GM23338 (cell line): ENCODE measurements around the gene CDH5. TPM values are rescaled to one million over a fixed set of nuclear protein-coding genes. Genes with fewer than 3 reads are reported as not detected.

Source experiments
- ATAC-seq: fragments of 200-7000 bp; cut with Tn5 transposase; 3 replicates; pipeline ENCODE4 v1.9.1; 2020
- DNase-seq: peaks from one replicate; pipeline ENCODE4 v3.0.0-alpha.2; 2015; ENCODE audit warnings: low spot score
- H2AFZ ChIP-seq: fragments of 200-600 bp; sonication (generic); 2 replicates; pipeline ENCODE4 v1.8.0; 2016; ENCODE audit warnings: antibody characterized with exemption, mild to moderate bottlenecking, moderate library complexity
- H3F3A ChIP-seq: fragments of 200-600 bp; sonication (generic); replicated peaks from 2 replicates; pipeline ENCODE4 v1.8.0; 2017; ENCODE audit warnings: antibody characterized with exemption, mixed run types, low read depth
- H3K27ac ChIP-seq: fragments of 200-600 bp; sonication (generic); 2 replicates; pipeline ENCODE4 v1.6.1; 2016; ENCODE audit warnings: low read depth
- H3K27me3 ChIP-seq: fragments of 200-600 bp; sonication (generic); 2 replicates; pipeline ENCODE4 v1.8.0; 2016; ENCODE audit warnings: mild to moderate bottlenecking, mixed run types, moderate library complexity; ENCODE audit not compliant: insufficient read depth
- H3K36me3 ChIP-seq: fragments of 200-600 bp; sonication (generic); 2 replicates; pipeline ENCODE4 v1.8.0; 2016; ENCODE audit warnings: mild to moderate bottlenecking; ENCODE audit not compliant: insufficient read depth
- H3K4me1 ChIP-seq: fragments of 200-600 bp; sonication (generic); 2 replicates; pipeline ENCODE4 v1.8.0; 2016; ENCODE audit warnings: mild to moderate bottlenecking, moderate library complexity; ENCODE audit not compliant: insufficient read depth
- H3K4me2 ChIP-seq: fragments of 200-600 bp; sonication (generic); 2 replicates; pipeline ENCODE4 v1.7.1; 2017; ENCODE audit warnings: mixed run types
- H3K4me3 ChIP-seq: fragments of 200-600 bp; sonication (generic); 2 replicates; pipeline ENCODE4 v1.6.1; 2016; ENCODE audit warnings: mixed run types
- H3K79me2 ChIP-seq: fragments of 200-600 bp; sonication (generic); replicated peaks from 2 replicates; pipeline ENCODE4 v1.8.0; 2017; ENCODE audit warnings: mild to moderate bottlenecking; ENCODE audit not compliant: insufficient read depth
- H3K9me2 ChIP-seq: fragments of 200-600 bp; sonication (generic); 2 replicates; pipeline ENCODE4 v1.8.0; 2017; ENCODE audit not compliant: insufficient read depth
- H4K20me1 ChIP-seq: fragments of 200-600 bp; sonication (generic); replicated peaks from 2 replicates; pipeline ENCODE4 v1.8.0; 2017; ENCODE audit warnings: mild to moderate bottlenecking; ENCODE audit not compliant: insufficient read depth
- H3K27ac Mint-ChIP-seq: 2 replicates; pipeline ENCODE4 v1.8.0; 2020; ENCODE audit warnings: inconsistent platforms, mild to moderate bottlenecking, moderate library complexity, mixed read lengths
- H3K27me3 Mint-ChIP-seq: 3 replicates; pipeline ENCODE4 v1.8.0; 2022; ENCODE audit warnings: low read depth, mild to moderate bottlenecking, moderate library complexity, mixed read lengths, inconsistent platforms; ENCODE audit not compliant: insufficient read depth, poor library complexity
- H3K36me3 Mint-ChIP-seq: 3 replicates; pipeline ENCODE4 v1.8.0; 2021; ENCODE audit warnings: low read depth, mild to moderate bottlenecking, inconsistent platforms, moderate library complexity, mixed read lengths
- H3K4me1 Mint-ChIP-seq: 3 replicates; pipeline ENCODE4 v1.8.0; 2020; ENCODE audit warnings: mild to moderate bottlenecking, inconsistent platforms, mixed read lengths
- H3K4me3 Mint-ChIP-seq: 3 replicates; pipeline ENCODE4 v1.8.0; 2021; ENCODE audit warnings: moderate library complexity, mild to moderate bottlenecking, inconsistent platforms, mixed read lengths
- H3K9me3 Mint-ChIP-seq: 3 replicates; pipeline ENCODE4 v1.8.0; 2020; ENCODE audit warnings: moderate library complexity, mild to moderate bottlenecking, inconsistent platforms, mixed read lengths
- CREB1 ChIP-seq: fragments of 250-450 bp; sonication (Bioruptor Pico); IDR thresholded peaks from 2 replicates; pipeline ENCODE4 v1.5.0; 2020; ENCODE audit warnings: low read depth, mild to moderate bottlenecking, moderate library complexity
- EZH2 ChIP-seq: fragments of 200-600 bp; sonication (generic); IDR thresholded peaks from one replicate; pipeline ENCODE4 v1.8.0; 2017; ENCODE audit warnings: antibody characterized with exemption, mild to moderate bottlenecking, low read depth; ENCODE audit not compliant: unreplicated experiment
- JUNB ChIP-seq: IDR thresholded peaks from one replicate; pipeline ENCODE4 v1.6.1; 2016; ENCODE audit warnings: antibody characterized with exemption; ENCODE audit not compliant: unreplicated experiment
- NANOG ChIP-seq: IDR thresholded peaks from 2 replicates; pipeline ENCODE4 v1.6.1; 2016; ENCODE audit warnings: antibody characterized with exemption, borderline replicate concordance
- POLR2AphosphoS5 ChIP-seq: IDR thresholded peaks from 2 replicates; pipeline ENCODE4 v1.6.1; 2016; ENCODE audit warnings: antibody characterized with exemption, low read depth
- ZNF331 ChIP-seq: fragments of 250-450 bp; sonication (Bioruptor Pico); IDR thresholded peaks from 2 replicates; pipeline ENCODE4 v1.5.0; 2020; ENCODE audit warnings: low read depth, mild to moderate bottlenecking, moderate library complexity
- polyA plus RNA-seq: library from polyadenylated mRNA; unstranded; fragments of >200 nt; fragmentation: Nextera tagmentation; extraction: Ambion mirVana; gene quantifications from 2 replicates; pipeline ENCODE4 v1.2.1, GENCODE V29; 2016
- total RNA-seq: library from RNA; depleted of rRNA; stranded (reverse); fragments of >200 nt; shearing (Covaris generic); gene quantifications from 2 replicates; pipeline ENCODE4 v1.2.3, GENCODE V29; 2014
- TF ChIP-seq, protein P1 (sequence below): IDR thresholded peaks from one replicate; pipeline ENCODE4 v1.6.1; 2018; ENCODE audit warnings: antibody characterized with exemption; ENCODE audit not compliant: unreplicated experiment
- TF ChIP-seq, protein P2 (sequence below): fragments of 250-450 bp; sonication (Bioruptor Pico); IDR thresholded peaks from 2 replicates; pipeline ENCODE4 v1.5.0; 2020; ENCODE audit warnings: mild to moderate bottlenecking, moderate library complexity
- TF ChIP-seq, protein P3 (sequence below): IDR thresholded peaks from 2 replicates; pipeline ENCODE4 v1.6.1; 2016; ENCODE audit warnings: antibody characterized with exemption

The CDH5 gene
- total and polyA plus RNA-seq, 2 experiments from 2014 or later = 0.18 TPM; not detected in 1

DNA sequence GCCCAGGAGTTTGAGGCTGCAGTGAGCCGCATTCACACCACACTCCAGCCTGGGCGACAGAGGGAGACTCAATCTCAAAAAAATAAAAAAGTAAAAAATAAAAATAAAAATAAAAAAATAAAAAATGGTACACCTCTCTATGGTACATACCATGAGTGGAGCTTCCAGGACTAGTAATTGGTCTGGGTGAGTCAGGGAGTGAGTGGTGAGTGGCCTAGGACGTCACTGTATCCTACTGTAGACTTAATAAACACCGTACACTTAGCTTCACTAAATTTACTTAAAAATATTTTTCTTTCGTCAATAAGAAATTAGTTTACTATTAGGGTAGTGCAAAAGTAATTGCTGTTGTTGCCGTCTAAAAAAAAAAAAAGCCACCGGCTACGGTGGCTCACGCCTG is 9.0 kb downstream of the CDH5 start:
- no peak for DNase-seq
- Mint-ChIP-seq H3K27me3 (peaks cover 8% of the 10 kb centered on the region), H3K4me3 (no peak overlapping the region), H3K36me3 (no peaks in the 10 kb centered on the region; the same call in 2 of the 3 replicates), H3K9me3 (no peaks in the 10 kb centered on the region; the same call in 2 of the 3 replicates), H3K27ac (no peak overlapping the region), H3K4me1 (peaks cover 4% of the 10 kb centered on the region; the same call in 2 of the 3 replicates)
- Histone ChIP-seq H3K27me3 (no peaks in the 10 kb centered on the region), H3K79me2 (no peaks in the 10 kb centered on the region), H4K20me1 (no peaks in the 10 kb centered on the region), H3K27ac (no peak overlapping the region), H3F3A (no peaks in the 10 kb centered on the region), H3K4me2 (no peak overlapping the region), H2AFZ (no peak overlapping the region), H3K9me2 (no peaks in the 10 kb centered on the region), H3K4me3 (no peak overlapping the region), H3K4me1 (no peaks in the 10 kb centered on the region), H3K36me3 (no peaks in the 10 kb centered on the region)
- TF ChIP-seq, protein P1, sequence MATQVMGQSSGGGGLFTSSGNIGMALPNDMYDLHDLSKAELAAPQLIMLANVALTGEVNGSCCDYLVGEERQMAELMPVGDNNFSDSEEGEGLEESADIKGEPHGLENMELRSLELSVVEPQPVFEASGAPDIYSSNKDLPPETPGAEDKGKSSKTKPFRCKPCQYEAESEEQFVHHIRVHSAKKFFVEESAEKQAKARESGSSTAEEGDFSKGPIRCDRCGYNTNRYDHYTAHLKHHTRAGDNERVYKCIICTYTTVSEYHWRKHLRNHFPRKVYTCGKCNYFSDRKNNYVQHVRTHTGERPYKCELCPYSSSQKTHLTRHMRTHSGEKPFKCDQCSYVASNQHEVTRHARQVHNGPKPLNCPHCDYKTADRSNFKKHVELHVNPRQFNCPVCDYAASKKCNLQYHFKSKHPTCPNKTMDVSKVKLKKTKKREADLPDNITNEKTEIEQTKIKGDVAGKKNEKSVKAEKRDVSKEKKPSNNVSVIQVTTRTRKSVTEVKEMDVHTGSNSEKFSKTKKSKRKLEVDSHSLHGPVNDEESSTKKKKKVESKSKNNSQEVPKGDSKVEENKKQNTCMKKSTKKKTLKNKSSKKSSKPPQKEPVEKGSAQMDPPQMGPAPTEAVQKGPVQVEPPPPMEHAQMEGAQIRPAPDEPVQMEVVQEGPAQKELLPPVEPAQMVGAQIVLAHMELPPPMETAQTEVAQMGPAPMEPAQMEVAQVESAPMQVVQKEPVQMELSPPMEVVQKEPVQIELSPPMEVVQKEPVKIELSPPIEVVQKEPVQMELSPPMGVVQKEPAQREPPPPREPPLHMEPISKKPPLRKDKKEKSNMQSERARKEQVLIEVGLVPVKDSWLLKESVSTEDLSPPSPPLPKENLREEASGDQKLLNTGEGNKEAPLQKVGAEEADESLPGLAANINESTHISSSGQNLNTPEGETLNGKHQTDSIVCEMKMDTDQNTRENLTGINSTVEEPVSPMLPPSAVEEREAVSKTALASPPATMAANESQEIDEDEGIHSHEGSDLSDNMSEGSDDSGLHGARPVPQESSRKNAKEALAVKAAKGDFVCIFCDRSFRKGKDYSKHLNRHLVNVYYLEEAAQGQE = no peak
- TF ChIP-seq, protein P2, sequence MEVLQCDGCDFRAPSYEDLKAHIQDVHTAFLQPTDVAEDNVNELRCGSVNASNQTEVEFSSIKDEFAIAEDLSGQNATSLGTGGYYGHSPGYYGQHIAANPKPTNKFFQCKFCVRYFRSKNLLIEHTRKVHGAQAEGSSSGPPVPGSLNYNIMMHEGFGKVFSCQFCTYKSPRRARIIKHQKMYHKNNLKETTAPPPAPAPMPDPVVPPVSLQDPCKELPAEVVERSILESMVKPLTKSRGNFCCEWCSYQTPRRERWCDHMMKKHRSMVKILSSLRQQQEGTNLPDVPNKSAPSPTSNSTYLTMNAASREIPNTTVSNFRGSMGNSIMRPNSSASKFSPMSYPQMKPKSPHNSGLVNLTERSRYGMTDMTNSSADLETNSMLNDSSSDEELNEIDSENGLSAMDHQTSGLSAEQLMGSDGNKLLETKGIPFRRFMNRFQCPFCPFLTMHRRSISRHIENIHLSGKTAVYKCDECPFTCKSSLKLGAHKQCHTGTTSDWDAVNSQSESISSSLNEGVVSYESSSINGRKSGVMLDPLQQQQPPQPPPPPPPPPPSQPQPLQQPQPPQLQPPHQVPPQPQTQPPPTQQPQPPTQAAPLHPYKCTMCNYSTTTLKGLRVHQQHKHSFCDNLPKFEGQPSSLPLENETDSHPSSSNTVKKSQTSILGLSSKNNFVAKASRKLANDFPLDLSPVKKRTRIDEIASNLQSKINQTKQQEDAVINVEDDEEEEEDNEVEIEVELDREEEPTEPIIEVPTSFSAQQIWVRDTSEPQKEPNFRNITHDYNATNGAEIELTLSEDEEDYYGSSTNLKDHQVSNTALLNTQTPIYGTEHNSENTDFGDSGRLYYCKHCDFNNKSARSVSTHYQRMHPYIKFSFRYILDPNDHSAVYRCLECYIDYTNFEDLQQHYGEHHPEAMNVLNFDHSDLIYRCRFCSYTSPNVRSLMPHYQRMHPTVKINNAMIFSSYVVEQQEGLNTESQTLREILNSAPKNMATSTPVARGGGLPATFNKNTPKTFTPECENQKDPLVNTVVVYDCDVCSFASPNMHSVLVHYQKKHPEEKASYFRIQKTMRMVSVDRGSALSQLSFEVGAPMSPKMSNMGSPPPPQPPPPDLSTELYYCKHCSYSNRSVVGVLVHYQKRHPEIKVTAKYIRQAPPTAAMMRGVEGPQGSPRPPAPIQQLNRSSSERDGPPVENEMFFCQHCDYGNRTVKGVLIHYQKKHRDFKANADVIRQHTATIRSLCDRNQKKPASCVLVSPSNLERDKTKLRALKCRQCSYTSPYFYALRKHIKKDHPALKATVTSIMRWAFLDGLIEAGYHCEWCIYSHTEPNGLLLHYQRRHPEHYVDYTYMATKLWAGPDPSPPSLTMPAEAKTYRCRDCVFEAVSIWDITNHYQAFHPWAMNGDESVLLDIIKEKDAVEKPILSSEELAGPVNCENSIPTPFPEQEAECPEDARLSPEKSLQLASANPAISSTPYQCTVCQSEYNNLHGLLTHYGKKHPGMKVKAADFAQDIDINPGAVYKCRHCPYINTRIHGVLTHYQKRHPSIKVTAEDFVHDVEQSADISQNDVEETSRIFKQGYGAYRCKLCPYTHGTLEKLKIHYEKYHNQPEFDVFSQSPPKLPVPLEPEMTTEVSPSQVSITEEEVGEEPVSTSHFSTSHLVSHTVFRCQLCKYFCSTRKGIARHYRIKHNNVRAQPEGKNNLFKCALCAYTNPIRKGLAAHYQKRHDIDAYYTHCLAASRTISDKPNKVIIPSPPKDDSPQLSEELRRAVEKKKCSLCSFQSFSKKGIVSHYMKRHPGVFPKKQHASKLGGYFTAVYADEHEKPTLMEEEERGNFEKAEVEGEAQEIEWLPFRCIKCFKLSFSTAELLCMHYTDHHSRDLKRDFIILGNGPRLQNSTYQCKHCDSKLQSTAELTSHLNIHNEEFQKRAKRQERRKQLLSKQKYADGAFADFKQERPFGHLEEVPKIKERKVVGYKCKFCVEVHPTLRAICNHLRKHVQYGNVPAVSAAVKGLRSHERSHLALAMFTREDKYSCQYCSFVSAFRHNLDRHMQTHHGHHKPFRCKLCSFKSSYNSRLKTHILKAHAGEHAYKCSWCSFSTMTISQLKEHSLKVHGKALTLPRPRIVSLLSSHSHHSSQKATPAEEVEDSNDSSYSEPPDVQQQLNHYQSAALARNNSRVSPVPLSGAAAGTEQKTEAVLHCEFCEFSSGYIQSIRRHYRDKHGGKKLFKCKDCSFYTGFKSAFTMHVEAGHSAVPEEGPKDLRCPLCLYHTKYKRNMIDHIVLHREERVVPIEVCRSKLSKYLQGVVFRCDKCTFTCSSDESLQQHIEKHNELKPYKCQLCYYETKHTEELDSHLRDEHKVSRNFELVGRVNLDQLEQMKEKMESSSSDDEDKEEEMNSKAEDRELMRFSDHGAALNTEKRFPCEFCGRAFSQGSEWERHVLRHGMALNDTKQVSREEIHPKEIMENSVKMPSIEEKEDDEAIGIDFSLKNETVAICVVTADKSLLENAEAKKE (CRISPR knock-in tag) = no peak
- TF ChIP-seq EZH2 = no peak
- TF ChIP-seq JUNB = no peak
- no peak for TF ChIP-seq ZNF331 (CRISPR knock-in tag)
- TF ChIP-seq, protein P3, sequence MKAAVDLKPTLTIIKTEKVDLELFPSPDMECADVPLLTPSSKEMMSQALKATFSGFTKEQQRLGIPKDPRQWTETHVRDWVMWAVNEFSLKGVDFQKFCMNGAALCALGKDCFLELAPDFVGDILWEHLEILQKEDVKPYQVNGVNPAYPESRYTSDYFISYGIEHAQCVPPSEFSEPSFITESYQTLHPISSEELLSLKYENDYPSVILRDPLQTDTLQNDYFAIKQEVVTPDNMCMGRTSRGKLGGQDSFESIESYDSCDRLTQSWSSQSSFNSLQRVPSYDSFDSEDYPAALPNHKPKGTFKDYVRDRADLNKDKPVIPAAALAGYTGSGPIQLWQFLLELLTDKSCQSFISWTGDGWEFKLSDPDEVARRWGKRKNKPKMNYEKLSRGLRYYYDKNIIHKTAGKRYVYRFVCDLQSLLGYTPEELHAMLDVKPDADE = no peak
- no peak for TF ChIP-seq POLR2AphosphoS5
- TF ChIP-seq CREB1 = no peak
- TF ChIP-seq NANOG = no peak
- no peak for ATAC-seq
